DND-41 (cell line): ENCODE results near the gene RNF215.

ENCODE experiments used
- CTCF ChIP-seq: IDR thresholded peaks from 2 replicates; pipeline ENCODE4 v1.5.1; 2012; ENCODE audit warnings: borderline replicate concordance, low read length, moderate library complexity, mild to moderate bottlenecking; ENCODE audit not compliant: poor library complexity, severe bottlenecking; ENCODE audit errors: extremely low read depth
- EZH2 ChIP-seq: IDR thresholded peaks from 3 replicates; pipeline ENCODE4 v1.6.1; 2012; ENCODE audit warnings: borderline replicate concordance, low read depth, mild to moderate bottlenecking, moderate library complexity, low read length, inconsistent platforms; ENCODE audit not compliant: severe bottlenecking

- TF ChIP-seq CTCF, result no peak
- TF ChIP-seq EZH2, result no peak
Measured at GRCh38 chr22:30385942-30386341, 1.3 kb downstream of the RNF215 start.
